Ishikawa (cell line): ENCODE results near the gene MECP2.

Experiments used
- CEBPB ChIP-seq: IDR thresholded peaks from 2 replicates; pipeline ENCODE4 v1.6.1; 2012
- CREB1 ChIP-seq: IDR thresholded peaks from 2 replicates; pipeline ENCODE4 v1.6.1; 2012; ENCODE audit warnings: low read depth
- EGR1 ChIP-seq: IDR thresholded peaks from 2 replicates; pipeline ENCODE4 v1.6.1; 2012
- FOXM1 ChIP-seq: IDR thresholded peaks from 2 replicates; pipeline ENCODE4 v1.6.1; 2012; ENCODE audit warnings: low read depth, borderline replicate concordance
- NFIC ChIP-seq: IDR thresholded peaks from 2 replicates; pipeline ENCODE4 v1.6.1; 2012
- TCF12 ChIP-seq: IDR thresholded peaks from 2 replicates; pipeline ENCODE4 v1.6.1; 2012; ENCODE audit warnings: low read depth
- TEAD4 ChIP-seq: IDR thresholded peaks from 2 replicates; pipeline ENCODE4 v1.6.1; 2012

Gene MECP2

GRCh38 chrX:153972368-153973126, 125.0 kb downstream of the MECP2 start, which contains the start of gene TMEM187:
Gene TMEM187 (plus strand): TSS chrX:153972754. CDS start chrX:153982063, 9,309 bp downstream.
- TF ChIP-seq TEAD4 (no peak), NFIC (no peak), TCF12 (no peak), CREB1 (peak; percentile 62; the same call in 1 of the 2 replicates), EGR1 (no peak), CEBPB (no peak), FOXM1 (no peak)
